Measurements from ENCODE around the gene WFDC13. TPM values are rescaled to one million over a fixed set of nuclear protein-coding genes. Genes with fewer than 3 reads are reported as not detected.

WFDC13 gene
- total and polyA plus RNA-seq, 2 donors from 2014 or later, result not detected

- FAIRE-seq (no peak), DNase-seq (no peak)
- no peak overlapping the region for H3K4me3 ChIP-seq (ENCODE audit: low read length in 3 of 3)
- H3K27ac ChIP-seq (ENCODE audit: low read depth in 2 of 2, low read length in 2 of 2), result no peak overlapping the region
- TF ChIP-seq CTCF (IDR thresholded peaks at IDR 0.05; ENCODE audit: borderline replicate concordance, extremely low read depth, insufficient read depth), result no peak
- no peaks in the 10 kb centered on the region for H3K36me3 ChIP-seq (ENCODE audit: control insufficient read depth in 2 of 3, insufficient read depth in 3 of 3, low read length in 3 of 3)
- intact Hi-C loops (cut with DNase I), result no loop called here
- no peaks in the 10 kb centered on the region for H3K27me3 ChIP-seq (ENCODE audit: control insufficient read depth, insufficient read depth, low read length)
- H3K9ac ChIP-seq (ENCODE audit: low read length in 3 of 3), result no peak overlapping the region
- no peaks in the 10 kb centered on the region for H3K4me1 ChIP-seq (ENCODE audit: control insufficient read depth in 2 of 3, insufficient read depth in 2 of 3, low read depth in 1 of 3, low read length in 3 of 3)
- no peaks in the 10 kb centered on the region for H3K9me3 ChIP-seq (ENCODE audit: control insufficient read depth in 2 of 3, insufficient read depth in 1 of 3, low read length in 3 of 3)
Observed at GRCh38 chr20:45752746-45753145, 50.9 kb downstream of the WFDC13 start.

GRCh38 chr20:45758096-45758495 is 56.3 kb downstream of the WFDC13 start:
- H3K9me3 ChIP-seq (ENCODE audit: control insufficient read depth in 2 of 3, insufficient read depth in 1 of 3, low read length in 3 of 3), result no peaks in the 10 kb centered on the region
- H3K4me3 ChIP-seq (ENCODE audit: low read length in 3 of 3), result no peak overlapping the region
- H3K27ac ChIP-seq (ENCODE audit: low read depth in 2 of 2, low read length in 2 of 2), result no peak overlapping the region
- H3K9ac ChIP-seq (ENCODE audit: low read length in 3 of 3), result no peak overlapping the region
- H3K36me3 ChIP-seq (ENCODE audit: control insufficient read depth in 2 of 3, insufficient read depth in 3 of 3, low read length in 3 of 3), result no peaks in the 10 kb centered on the region
- DNase-seq (no peak), FAIRE-seq (no peak)
- intact Hi-C loops (cut with DNase I), result no loop called here
- TF ChIP-seq CTCF (IDR thresholded peaks at IDR 0.05; ENCODE audit: borderline replicate concordance, extremely low read depth, insufficient read depth), result no peak
- H3K27me3 ChIP-seq (ENCODE audit: control insufficient read depth, insufficient read depth, low read length), result no peaks in the 10 kb centered on the region
- H3K4me1 ChIP-seq (ENCODE audit: control insufficient read depth in 2 of 3, insufficient read depth in 2 of 3, low read depth in 1 of 3, low read length in 3 of 3), result no peaks in the 10 kb centered on the region

Small RNA genes within 50 kb of the gene (microRNA-seq; reads per million reads assigned to microRNA genes)
- gene MIR3617, result 2.4 reads per million

Other genes with a start within 250 kb of the WFDC13 start
- gene WFDC2, start 232.3 kb upstream of the WFDC13 start, total RNA-seq, result 2,874 TPM
- 1,908 TPM for gene WFDC2, start 232.3 kb upstream of the WFDC13 start, polyA plus RNA-seq (ENCODE audit: insufficient read depth, low read depth, low replicate concordance)
- gene SPINT3, start 186.4 kb upstream of the WFDC13 start, total RNA-seq, result not detected
- gene SPINT3, start 186.4 kb upstream of the WFDC13 start, polyA plus RNA-seq (ENCODE audit: insufficient read depth, low read depth, low replicate concordance), result not detected
- not detected for gene WFDC6, start 162.6 kb upstream of the WFDC13 start, total RNA-seq
- not detected for gene WFDC6, start 162.6 kb upstream of the WFDC13 start, polyA plus RNA-seq (ENCODE audit: insufficient read depth, low read depth, low replicate concordance)
- gene EPPIN, start 154.6 kb upstream of the WFDC13 start, total RNA-seq, result not detected
- not detected for gene EPPIN, start 154.6 kb upstream of the WFDC13 start, polyA plus RNA-seq (ENCODE audit: insufficient read depth, low read depth, low replicate concordance)
- gene WFDC8, start 122.8 kb upstream of the WFDC13 start, total RNA-seq, result not detected
- gene WFDC8, start 122.8 kb upstream of the WFDC13 start, polyA plus RNA-seq (ENCODE audit: insufficient read depth, low read depth, low replicate concordance), result not detected
- not detected for gene WFDC10A, start 72.3 kb upstream of the WFDC13 start, total RNA-seq
- not detected for gene WFDC10A, start 72.3 kb upstream of the WFDC13 start, polyA plus RNA-seq (ENCODE audit: insufficient read depth, low read depth, low replicate concordance)
- not detected for gene WFDC9, start 70.8 kb upstream of the WFDC13 start, total RNA-seq
- gene WFDC9, start 70.8 kb upstream of the WFDC13 start, polyA plus RNA-seq (ENCODE audit: insufficient read depth, low read depth, low replicate concordance), result not detected
- gene WFDC11, start 31.8 kb upstream of the WFDC13 start, total RNA-seq, result not detected
- not detected for gene WFDC11, start 31.8 kb upstream of the WFDC13 start, polyA plus RNA-seq (ENCODE audit: insufficient read depth, low read depth, low replicate concordance)
- 0.60 TPM for gene WFDC10B, start 3.0 kb downstream of the WFDC13 start, total RNA-seq
- not detected for gene WFDC10B, start 3.0 kb downstream of the WFDC13 start, polyA plus RNA-seq (ENCODE audit: insufficient read depth, low read depth, low replicate concordance)
- not detected for gene SPINT4, start 20.3 kb downstream of the WFDC13 start, total RNA-seq
- gene SPINT4, start 20.3 kb downstream of the WFDC13 start, polyA plus RNA-seq (ENCODE audit: insufficient read depth, low read depth, low replicate concordance), result not detected
- gene WFDC3, start 89.8 kb downstream of the WFDC13 start, total RNA-seq, result 1.2 TPM
- 7.7 TPM for gene WFDC3, start 89.8 kb downstream of the WFDC13 start, polyA plus RNA-seq (ENCODE audit: insufficient read depth, low read depth, low replicate concordance)
- gene DNTTIP1, start 89.9 kb downstream of the WFDC13 start, total RNA-seq, result 26.4 TPM
- 34.7 TPM for gene DNTTIP1, start 89.9 kb downstream of the WFDC13 start, polyA plus RNA-seq (ENCODE audit: insufficient read depth, low read depth, low replicate concordance)
- 2.4 TPM for gene UBE2C, start 110.6 kb downstream of the WFDC13 start, total RNA-seq
- 2.0 TPM for gene UBE2C, start 110.6 kb downstream of the WFDC13 start, polyA plus RNA-seq (ENCODE audit: insufficient read depth, low read depth, low replicate concordance)
- not detected for gene TNNC2, start 125.3 kb downstream of the WFDC13 start, total RNA-seq
- 1.9 TPM for gene TNNC2, start 125.3 kb downstream of the WFDC13 start, polyA plus RNA-seq (ENCODE audit: insufficient read depth, low read depth, low replicate concordance)
- gene SNX21, start 131.8 kb downstream of the WFDC13 start, total RNA-seq, result 23.2 TPM
- 35.6 TPM for gene SNX21, start 131.8 kb downstream of the WFDC13 start, polyA plus RNA-seq (ENCODE audit: insufficient read depth, low read depth, low replicate concordance)
- gene ACOT8, start 155.4 kb downstream of the WFDC13 start, total RNA-seq, result 22.1 TPM
- 71.0 TPM for gene ACOT8, start 155.4 kb downstream of the WFDC13 start, polyA plus RNA-seq (ENCODE audit: insufficient read depth, low read depth, low replicate concordance)
- 3.2 TPM for gene ZSWIM3, start 155.6 kb downstream of the WFDC13 start, total RNA-seq
- gene ZSWIM3, start 155.6 kb downstream of the WFDC13 start, polyA plus RNA-seq (ENCODE audit: insufficient read depth, low read depth, low replicate concordance), result 2.6 TPM
- gene ZSWIM1, start 179.2 kb downstream of the WFDC13 start, total RNA-seq, result 13.1 TPM
- gene ZSWIM1, start 179.2 kb downstream of the WFDC13 start, polyA plus RNA-seq (ENCODE audit: insufficient read depth, low read depth, low replicate concordance), result 6.7 TPM
- 6.7 TPM for gene SPATA25, start 185.6 kb downstream of the WFDC13 start, total RNA-seq
- gene SPATA25, start 185.6 kb downstream of the WFDC13 start, polyA plus RNA-seq (ENCODE audit: insufficient read depth, low read depth, low replicate concordance), result 6.7 TPM
- 27.5 TPM for gene NEURL2, start 189.2 kb downstream of the WFDC13 start, total RNA-seq
- 37.3 TPM for gene NEURL2, start 189.2 kb downstream of the WFDC13 start, polyA plus RNA-seq (ENCODE audit: insufficient read depth, low read depth, low replicate concordance)
- 180 TPM for gene CTSA, start 189.3 kb downstream of the WFDC13 start, total RNA-seq
- gene CTSA, start 189.3 kb downstream of the WFDC13 start, polyA plus RNA-seq (ENCODE audit: insufficient read depth, low read depth, low replicate concordance), result 408 TPM
- gene PLTP, start 210.1 kb downstream of the WFDC13 start, total RNA-seq, result 345 TPM
- gene PLTP, start 210.1 kb downstream of the WFDC13 start, polyA plus RNA-seq (ENCODE audit: insufficient read depth, low read depth, low replicate concordance), result 790 TPM
- 43.1 TPM for gene PCIF1, start 232.6 kb downstream of the WFDC13 start, total RNA-seq
- 27.4 TPM for gene PCIF1, start 232.6 kb downstream of the WFDC13 start, polyA plus RNA-seq (ENCODE audit: insufficient read depth, low read depth, low replicate concordance)